ENCODE measurements around the gene AOAH.
"Not testable (repeated sequence)": the region's sequence is repeated elsewhere in the genome, so short reads cannot be mapped to it uniquely, and the experiment has no call there.

AOAH gene

GRCh38 chr7:36506130-36506798, 218.0 kb downstream of the AOAH start:
- H3K27ac ChIP-seq (ENCODE audit: low read length): no peak overlapping the region
- no peaks in the 10 kb centered on the region for H3K27me3 ChIP-seq (ENCODE audit: insufficient read depth, low read length)
- no peak overlapping the region for H3K4me3 ChIP-seq (ENCODE audit: low read length)
- no peak overlapping the region for H3K9ac ChIP-seq (ENCODE audit: low read depth, low read length)
- no peaks in the 10 kb centered on the region; the same call in 1 of the 2 replicates for H3K9me3 ChIP-seq (ENCODE audit: insufficient read depth, low read depth, low read length)
- H3K36me3 ChIP-seq (ENCODE audit: insufficient read depth, low read depth, low read length): no peaks in the 10 kb centered on the region
- peaks cover 4% of the 10 kb centered on the region; the same call in 1 of the 2 replicates for H3K4me1 ChIP-seq (ENCODE audit: insufficient read depth, low read length)

GRCh38 chr7:36504617-36505016, 219.7 kb downstream of the AOAH start:
- not testable (repeated sequence) for H3K4me3 ChIP-seq (ENCODE audit: low read length); H3K27ac ChIP-seq (ENCODE audit: low read length); H3K9ac ChIP-seq (ENCODE audit: low read depth, low read length); H3K4me1 ChIP-seq (ENCODE audit: insufficient read depth, low read length); H3K36me3 ChIP-seq (ENCODE audit: insufficient read depth, low read depth, low read length); H3K27me3 ChIP-seq (ENCODE audit: insufficient read depth, low read length); H3K9me3 ChIP-seq (ENCODE audit: insufficient read depth, low read depth, low read length)

GRCh38 chr7:36504216-36504615, 220.1 kb downstream of the AOAH start:
- H3K9ac ChIP-seq (ENCODE audit: low read depth, low read length); H3K4me1 ChIP-seq (ENCODE audit: insufficient read depth, low read length); H3K36me3 ChIP-seq (ENCODE audit: insufficient read depth, low read depth, low read length); H3K27me3 ChIP-seq (ENCODE audit: insufficient read depth, low read length); H3K27ac ChIP-seq (ENCODE audit: low read length); H3K9me3 ChIP-seq (ENCODE audit: insufficient read depth, low read depth, low read length); H3K4me3 ChIP-seq (ENCODE audit: low read length): not testable (repeated sequence)

- no peaks in the 10 kb centered on the region for H3K4me1 ChIP-seq (ENCODE audit: insufficient read depth, low read length)
- H3K9me3 ChIP-seq (ENCODE audit: insufficient read depth, low read depth, low read length): no peaks in the 10 kb centered on the region
- no peaks in the 10 kb centered on the region for H3K36me3 ChIP-seq (ENCODE audit: insufficient read depth, low read depth, low read length)
- H3K27me3 ChIP-seq (ENCODE audit: insufficient read depth, low read length): no peaks in the 10 kb centered on the region
- no peak overlapping the region for H3K27ac ChIP-seq (ENCODE audit: low read length)
- H3K9ac ChIP-seq (ENCODE audit: low read depth, low read length): no peak overlapping the region
- H3K4me3 ChIP-seq (ENCODE audit: low read length): no peak overlapping the region
These were observed 226.5 kb downstream of the AOAH start for GRCh38 chr7:36497775-36498174.

DNA sequence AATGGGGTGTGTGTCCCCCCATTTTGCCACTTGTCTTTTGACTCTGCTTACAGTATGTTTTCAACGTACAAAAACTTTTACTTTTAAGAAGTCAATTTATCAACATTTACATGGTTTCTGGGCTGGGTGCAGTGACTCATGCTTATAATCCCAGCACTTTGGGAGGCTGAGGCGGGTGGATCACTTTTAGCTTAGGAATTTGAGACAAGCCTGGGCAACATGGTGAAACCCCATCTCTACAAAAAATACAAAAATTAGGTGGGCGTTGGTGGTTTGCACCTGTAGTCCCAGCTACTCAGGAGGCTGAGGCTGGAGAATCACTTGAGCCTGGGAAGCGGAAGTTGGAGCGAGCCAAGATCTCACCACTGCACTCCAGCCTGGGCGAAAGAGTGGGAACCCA, 227.1 kb downstream of the AOAH start:
- H3K36me3 ChIP-seq (ENCODE audit: insufficient read depth, low read depth, low read length); H3K4me3 ChIP-seq (ENCODE audit: low read length); H3K27me3 ChIP-seq (ENCODE audit: insufficient read depth, low read length); H3K4me1 ChIP-seq (ENCODE audit: insufficient read depth, low read length); H3K9ac ChIP-seq (ENCODE audit: low read depth, low read length); H3K27ac ChIP-seq (ENCODE audit: low read length); H3K9me3 ChIP-seq (ENCODE audit: insufficient read depth, low read depth, low read length): not testable (repeated sequence)

DNA sequence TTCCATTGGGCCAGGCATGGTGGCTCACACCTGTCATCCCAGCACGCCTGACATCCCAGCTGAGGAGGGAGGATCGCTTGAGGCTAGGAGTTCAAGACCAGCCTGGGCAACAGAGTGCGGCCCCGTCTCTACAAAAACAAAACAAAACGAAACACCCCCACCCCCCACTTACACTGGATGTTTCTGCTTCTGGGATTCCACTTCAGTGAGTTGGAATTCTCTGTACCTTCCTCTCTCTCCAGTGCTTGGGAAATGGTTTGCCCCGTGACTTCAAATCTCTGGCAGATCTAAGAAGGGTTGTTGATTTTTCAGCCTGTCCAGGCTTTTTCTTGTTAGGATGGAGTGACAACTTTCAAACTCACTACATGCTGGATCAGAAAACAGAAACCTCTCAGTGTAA, 227.7 kb downstream of the AOAH start:
- Histone ChIP-seq H3K27ac (ENCODE audit: low read length) (no peak overlapping the region), H3K9me3 (ENCODE audit: insufficient read depth, low read depth, low read length) (no peaks in the 10 kb centered on the region), H3K9ac (ENCODE audit: low read depth, low read length) (no peak overlapping the region), H3K4me3 (ENCODE audit: low read length) (no peak overlapping the region), H3K4me1 (ENCODE audit: insufficient read depth, low read length) (no peaks in the 10 kb centered on the region), H3K36me3 (ENCODE audit: insufficient read depth, low read depth, low read length) (no peaks in the 10 kb centered on the region), H3K27me3 (ENCODE audit: insufficient read depth, low read length) (no peaks in the 10 kb centered on the region)

DNA sequence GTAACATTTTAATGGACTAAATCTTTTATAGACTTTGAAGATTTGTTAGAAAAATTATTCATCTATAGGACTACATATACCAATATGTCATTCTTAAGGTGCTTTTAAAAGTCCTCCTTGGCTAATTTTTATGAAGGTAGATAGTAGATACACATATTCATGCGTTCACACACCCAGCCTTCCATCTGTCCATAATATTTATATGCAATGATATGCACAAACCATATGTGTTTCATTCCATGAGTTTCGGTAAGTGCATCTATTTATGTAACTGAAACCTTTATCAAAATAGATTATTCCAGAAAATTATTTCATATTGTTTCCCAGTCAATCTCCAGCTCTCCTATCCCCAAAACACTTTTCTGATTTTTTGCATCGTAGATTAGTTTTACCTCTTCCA, 233.0 kb downstream of the AOAH start:
- Histone ChIP-seq H3K9ac (ENCODE audit: low read depth, low read length) (no peak overlapping the region), H3K27me3 (ENCODE audit: insufficient read depth, low read length) (no peaks in the 10 kb centered on the region), H3K4me1 (ENCODE audit: insufficient read depth, low read length) (no peaks in the 10 kb centered on the region), H3K36me3 (ENCODE audit: insufficient read depth, low read depth, low read length) (no peaks in the 10 kb centered on the region), H3K9me3 (ENCODE audit: insufficient read depth, low read depth, low read length) (no peaks in the 10 kb centered on the region), H3K27ac (ENCODE audit: low read length) (no peak overlapping the region), H3K4me3 (ENCODE audit: low read length) (no peak overlapping the region)

- no peaks in the 10 kb centered on the region for H3K27me3 ChIP-seq (ENCODE audit: insufficient read depth, low read length)
- no peaks in the 10 kb centered on the region for H3K36me3 ChIP-seq (ENCODE audit: insufficient read depth, low read depth, low read length)
- no peak overlapping the region for H3K4me3 ChIP-seq (ENCODE audit: low read length)
- H3K27ac ChIP-seq (ENCODE audit: low read length): no peak overlapping the region
- no peaks in the 10 kb centered on the region for H3K4me1 ChIP-seq (ENCODE audit: insufficient read depth, low read length)
- no peak overlapping the region for H3K9ac ChIP-seq (ENCODE audit: low read depth, low read length)
- no peaks in the 10 kb centered on the region for H3K9me3 ChIP-seq (ENCODE audit: insufficient read depth, low read depth, low read length)
These were observed 233.9 kb downstream of the AOAH start for GRCh38 chr7:36490419-36490830.

- H3K4me1 ChIP-seq (ENCODE audit: insufficient read depth, low read length); H3K27ac ChIP-seq (ENCODE audit: low read length); H3K9ac ChIP-seq (ENCODE audit: low read depth, low read length); H3K36me3 ChIP-seq (ENCODE audit: insufficient read depth, low read depth, low read length); H3K4me3 ChIP-seq (ENCODE audit: low read length); H3K27me3 ChIP-seq (ENCODE audit: insufficient read depth, low read length); H3K9me3 ChIP-seq (ENCODE audit: insufficient read depth, low read depth, low read length): not testable (repeated sequence)
These were observed 235.6 kb downstream of the AOAH start for GRCh38 chr7:36488672-36489071.

DNA sequence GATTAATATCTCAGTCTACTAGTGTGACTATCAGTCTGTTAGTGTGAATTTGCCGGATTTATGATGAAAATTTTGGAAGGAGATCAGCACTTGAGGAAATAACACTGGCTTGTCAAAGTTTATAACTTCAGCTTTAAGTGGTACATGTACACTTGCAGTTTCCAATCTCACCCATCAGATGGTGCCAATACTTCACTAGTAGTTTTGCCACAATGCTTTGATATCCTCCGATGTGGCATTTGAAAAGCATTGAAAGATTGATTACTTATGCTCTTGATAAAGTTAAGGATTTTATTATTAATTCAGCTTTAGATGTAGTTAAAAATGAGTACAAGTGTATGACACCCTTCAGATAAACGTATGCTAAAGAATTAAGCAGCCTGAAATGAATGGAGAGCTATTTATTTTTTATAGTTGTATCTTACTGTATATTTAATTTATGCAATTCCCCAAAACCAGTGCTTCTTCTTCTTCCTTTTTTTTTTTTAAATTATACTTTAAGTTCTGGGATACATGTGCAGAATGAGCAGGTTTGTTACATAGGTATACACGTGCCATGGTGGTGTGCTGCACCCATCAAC, 236.4 kb downstream of the AOAH start:
- no peaks in the 10 kb centered on the region for H3K27me3 ChIP-seq (ENCODE audit: insufficient read depth, low read length)
- H3K4me1 ChIP-seq (ENCODE audit: insufficient read depth, low read length): no peaks in the 10 kb centered on the region
- no peaks in the 10 kb centered on the region for H3K9me3 ChIP-seq (ENCODE audit: insufficient read depth, low read depth, low read length)
- H3K4me3 ChIP-seq (ENCODE audit: low read length): no peak overlapping the region
- no peak overlapping the region for H3K9ac ChIP-seq (ENCODE audit: low read depth, low read length)
- H3K27ac ChIP-seq (ENCODE audit: low read length): no peak overlapping the region
- no peaks in the 10 kb centered on the region for H3K36me3 ChIP-seq (ENCODE audit: insufficient read depth, low read depth, low read length)

- Histone ChIP-seq H3K27ac (ENCODE audit: low read length) (no peak overlapping the region), H3K4me3 (ENCODE audit: low read length) (no peak overlapping the region), H3K4me1 (ENCODE audit: insufficient read depth, low read length) (no peaks in the 10 kb centered on the region), H3K27me3 (ENCODE audit: insufficient read depth, low read length) (no peaks in the 10 kb centered on the region), H3K36me3 (ENCODE audit: insufficient read depth, low read depth, low read length) (no peaks in the 10 kb centered on the region), H3K9me3 (ENCODE audit: insufficient read depth, low read depth, low read length) (no peaks in the 10 kb centered on the region), H3K9ac (ENCODE audit: low read depth, low read length) (no peak overlapping the region)
These were observed 238.0 kb downstream of the AOAH start for GRCh38 chr7:36486336-36486735.

DNA sequence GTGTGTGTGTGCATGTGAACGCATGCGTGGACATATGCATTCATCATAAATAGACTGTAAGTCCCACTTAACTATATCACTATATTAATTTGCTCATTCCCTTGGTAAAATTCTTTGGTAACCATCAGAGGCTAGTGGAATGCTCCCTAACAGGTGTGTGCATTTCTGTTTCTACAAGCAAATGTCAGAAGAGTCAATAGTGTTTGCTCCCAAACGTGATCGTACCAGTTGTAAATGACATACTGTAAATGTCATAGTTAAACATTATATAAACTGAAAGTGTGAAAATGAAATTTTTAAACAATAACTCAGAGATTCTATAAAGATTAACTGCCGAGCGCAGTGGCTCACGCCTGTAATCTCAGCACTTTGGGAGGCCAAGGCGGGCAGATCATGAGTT, 240.0 kb downstream of the AOAH start:
- Histone ChIP-seq H3K36me3 (ENCODE audit: insufficient read depth, low read depth, low read length) (no peaks in the 10 kb centered on the region), H3K4me3 (ENCODE audit: low read length) (no peak overlapping the region), H3K4me1 (ENCODE audit: insufficient read depth, low read length) (no peaks in the 10 kb centered on the region), H3K9me3 (ENCODE audit: insufficient read depth, low read depth, low read length) (no peaks in the 10 kb centered on the region), H3K27me3 (ENCODE audit: insufficient read depth, low read length) (no peaks in the 10 kb centered on the region), H3K9ac (ENCODE audit: low read depth, low read length) (no peak overlapping the region), H3K27ac (ENCODE audit: low read length) (no peak overlapping the region)

Data from iPS-20b (cell line).